Ovary (tissue), 9 donors: Measurements from ENCODE around the gene GRID2IP. TPM values are rescaled to one million over a fixed set of nuclear protein-coding genes. Genes with fewer than 3 reads are reported as not detected.
"Not testable (repeated sequence)": the region's sequence is repeated elsewhere in the genome, so short reads cannot be mapped to it uniquely, and the experiment has no call there.

Source experiments
- DNase-seq, 5 donors: peaks; one replicate each; pipeline ENCODE4 v3.0.0-alpha.2; 2019 to 2020
- H3K27ac ChIP-seq, 2 donors: fragments of 200-600 bp; one replicate each; pipeline versions ENCODE4 v1.5.1 to v1.8.0; 2019 to 2022
- H3K27me3 ChIP-seq: fragments of 200-600 bp; one replicate; pipeline ENCODE4 v1.8.0; 2022
- H3K36me3 ChIP-seq: fragments of 200-600 bp; sonication (generic); one replicate; pipeline ENCODE4 v1.5.1; 2019
- H3K4me1 ChIP-seq: one replicate; pipeline ENCODE4 v1.8.1; 2013; ENCODE audit warnings: mild to moderate bottlenecking, moderate library complexity; ENCODE audit not compliant: insufficient read depth
- H3K4me3 ChIP-seq: fragments of 200-600 bp; sonication (generic); one replicate; pipeline ENCODE4 v1.5.1; 2017
- H3K9me3 ChIP-seq, 2 donors: fragments of 200-600 bp in 1 of 2; sonication (generic) in 1 of 2; one replicate each; pipeline versions ENCODE4 v1.5.1 to v1.8.1; 2013 to 2019; ENCODE audit warnings: mild to moderate bottlenecking in 1 of 2, moderate library complexity in 1 of 2
- EP300 ChIP-seq: sonication (generic); formaldehyde crosslinking; IDR thresholded peaks from one replicate; pipeline ENCODE4 v1.6.1; 2017; ENCODE audit warnings: antibody characterized with exemption
- POLR2A ChIP-seq: fragments of 450-650 bp; IDR thresholded peaks from one replicate; pipeline ENCODE4 v1.6.1; 2017; ENCODE audit warnings: antibody characterized with exemption, mild to moderate bottlenecking, moderate library complexity
- WGBS, 3 donors: extraction: QIAGEN DNeasy Blood & Tissue Kit in 1 of 3; methylation state at CpG; one replicate each; pipeline versions ENCODE4 v1.1.5 to v1.1.7; 2013 to 2017; 5-methylcytosine and 5-hydroxymethylcytosine counted together
- intact Hi-C, 4 donors: fragments of 100-400 bp; cut with DNase I; formaldehyde crosslinking; loops; one replicate each; pipeline versions ENCODE4 v1.11.0 to v1.15.1; 2022 to 2023
- polyA plus RNA-seq, 2 donors: library from polyadenylated mRNA; stranded (reverse); fragments of 200-250 nt in 1 of 2; fragments of 350-450 nt in 1 of 2; fragmentation: Illumina TruSeq in 1 of 2; extraction: RNeasy Lipid Tissue Mini Kit (QIAGEN cat#74804) in 1 of 2; gene quantifications; one replicate each; pipeline ENCODE4 v1.2.3, GENCODE V29; 2013 to 2014
- total RNA-seq, 7 donors: library from RNA; depleted of rRNA in 2 of 7; stranded (reverse); fragments of >200 nt in 2 of 7; fragmentation: NEBNext Ultra II Directional in 3 of 7; extraction: Animal tissue kit (Norgen Biotek cat#: 25700) in 3 of 7; gene quantifications; one replicate each; pipeline versions ENCODE4 v1.1.0 to v1.2.4, GENCODE V29; 2016 to 2023
- TF ChIP-seq, protein P1 (sequence below), 3 donors: fragments of 450-650 bp in 2 of 3; fragments of 200-600 bp in 1 of 3; IDR thresholded peaks; one replicate each; pipeline versions ENCODE4 v1.5.1 to v1.8.0; 2016 to 2022; ENCODE audit warnings: antibody characterized with exemption in 3 of 3, mild to moderate bottlenecking in 1 of 3
- donor health status: DM: no; HTN: no; CAD: no; lungs with moderate emphysema.
- donor health status: DM: no; HTN: no; CAD: no.
- donor health status: Bipolar disorder and iron deficiency.
- donor health status: DM: yes; HTN: yes; CAD: no.
- donor health status: DM: no; HTN: no; CAD: no.
- donor health status: DM: yes; HTN: yes; CAD: no.

The GRID2IP gene
- total and polyA plus RNA-seq, 9 donors: 0.07 to 0.51 (median 0.39) TPM; not detected in 1

DNA sequence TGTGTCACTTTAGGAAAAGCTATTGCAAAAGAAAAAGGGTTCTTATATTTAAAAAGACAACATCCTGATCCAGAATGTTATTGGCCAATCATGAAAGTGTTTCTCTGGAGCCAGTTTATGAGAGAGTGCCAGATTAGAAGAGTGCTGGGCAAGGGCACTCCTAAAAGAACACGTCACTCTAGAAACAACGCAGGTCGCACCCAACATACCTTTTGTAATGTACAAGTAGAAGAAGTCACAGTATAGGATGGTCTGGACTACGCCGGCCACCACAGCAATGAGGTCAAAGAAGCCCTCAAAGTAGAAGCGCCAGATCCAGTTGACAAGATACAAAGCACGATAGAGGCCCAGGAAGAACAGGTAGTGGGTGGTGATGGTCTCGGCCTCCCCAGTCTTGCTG is 85.4 kb downstream of the GRID2IP start:
- Histone ChIP-seq H3K36me3 (peaks cover 3% of the 10 kb centered on the region), H3K9me3 (no peaks in the 10 kb centered on the region), H3K4me1 (no peaks in the 10 kb centered on the region), H3K27me3 (no peaks in the 10 kb centered on the region), H3K4me3 (no peak overlapping the region), H3K27ac (no peak overlapping the region)
- no peak for TF ChIP-seq POLR2A
- TF ChIP-seq EP300: no peak
- TF ChIP-seq, protein P1, sequence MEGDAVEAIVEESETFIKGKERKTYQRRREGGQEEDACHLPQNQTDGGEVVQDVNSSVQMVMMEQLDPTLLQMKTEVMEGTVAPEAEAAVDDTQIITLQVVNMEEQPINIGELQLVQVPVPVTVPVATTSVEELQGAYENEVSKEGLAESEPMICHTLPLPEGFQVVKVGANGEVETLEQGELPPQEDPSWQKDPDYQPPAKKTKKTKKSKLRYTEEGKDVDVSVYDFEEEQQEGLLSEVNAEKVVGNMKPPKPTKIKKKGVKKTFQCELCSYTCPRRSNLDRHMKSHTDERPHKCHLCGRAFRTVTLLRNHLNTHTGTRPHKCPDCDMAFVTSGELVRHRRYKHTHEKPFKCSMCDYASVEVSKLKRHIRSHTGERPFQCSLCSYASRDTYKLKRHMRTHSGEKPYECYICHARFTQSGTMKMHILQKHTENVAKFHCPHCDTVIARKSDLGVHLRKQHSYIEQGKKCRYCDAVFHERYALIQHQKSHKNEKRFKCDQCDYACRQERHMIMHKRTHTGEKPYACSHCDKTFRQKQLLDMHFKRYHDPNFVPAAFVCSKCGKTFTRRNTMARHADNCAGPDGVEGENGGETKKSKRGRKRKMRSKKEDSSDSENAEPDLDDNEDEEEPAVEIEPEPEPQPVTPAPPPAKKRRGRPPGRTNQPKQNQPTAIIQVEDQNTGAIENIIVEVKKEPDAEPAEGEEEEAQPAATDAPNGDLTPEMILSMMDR (IDR thresholded peaks at IDR 0.05): no peak
- intact Hi-C loops: no loop called here
- DNase-seq: no peak
- 96% methylated on average over 8 of the region's 8 CpGs for WGBS, 3 donors

DNA sequence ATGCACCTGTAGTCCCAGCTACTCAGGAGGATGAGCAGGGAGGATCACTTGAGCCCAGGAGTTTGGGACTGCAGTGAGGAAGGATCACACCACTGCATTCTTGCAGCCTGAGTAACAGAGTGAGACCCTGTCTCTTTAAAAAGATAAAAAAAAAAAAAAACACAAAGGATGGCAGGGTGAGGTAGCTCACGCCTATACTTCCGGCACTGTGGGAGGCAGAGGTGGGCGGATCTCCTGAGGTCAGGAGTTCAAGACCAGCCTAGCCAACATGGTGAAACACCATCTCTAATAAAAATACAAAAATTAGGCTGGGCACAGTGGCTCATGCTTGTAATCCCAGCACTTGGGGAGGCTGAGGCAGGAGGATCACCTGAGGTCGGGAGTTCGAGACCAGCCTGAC is 87.7 kb downstream of the GRID2IP start:
- H3K27ac ChIP-seq, H3K36me3 ChIP-seq: not testable (repeated sequence)

DNA sequence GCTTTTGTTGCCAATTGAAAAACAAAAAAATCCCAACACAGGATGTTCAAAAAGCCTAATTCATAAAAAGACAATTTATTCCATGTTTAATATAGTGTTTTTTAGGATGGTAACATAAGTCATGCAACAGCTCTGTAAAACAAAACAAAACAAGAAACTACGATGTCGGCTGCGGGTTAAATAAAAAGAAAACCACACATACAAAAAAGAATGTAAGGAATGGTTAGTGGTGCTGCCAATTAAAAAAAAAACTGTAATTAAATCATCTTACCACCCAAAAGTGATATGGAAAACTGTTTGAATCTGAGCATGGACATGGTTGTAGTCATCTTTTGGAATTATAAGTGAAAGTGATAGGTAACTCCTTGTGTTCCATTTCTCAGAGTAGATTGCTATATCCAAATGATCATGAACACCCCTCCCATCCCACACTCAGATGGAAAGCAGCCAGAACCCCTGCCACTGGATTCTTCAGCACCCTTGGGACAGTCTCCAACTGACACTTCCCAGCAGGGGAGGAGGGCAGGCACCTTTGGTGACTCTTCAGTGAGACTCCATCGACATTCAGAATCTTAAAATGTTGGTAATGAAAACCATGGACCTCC is 89.2 kb downstream of the GRID2IP start:
- H3K36me3 ChIP-seq: no peaks in the 10 kb centered on the region

More for the DNA sequence above, 87.7 kb downstream of the GRID2IP start:
- H3K4me1 ChIP-seq, intact Hi-C loops, H3K9me3 ChIP-seq, H3K27me3 ChIP-seq, DNase-seq, H3K4me3 ChIP-seq: not testable (repeated sequence)
- WGBS, 3 donors: 72 to 76% (median 75%) methylated on average over 5 of the region's 5 CpGs

DNA sequence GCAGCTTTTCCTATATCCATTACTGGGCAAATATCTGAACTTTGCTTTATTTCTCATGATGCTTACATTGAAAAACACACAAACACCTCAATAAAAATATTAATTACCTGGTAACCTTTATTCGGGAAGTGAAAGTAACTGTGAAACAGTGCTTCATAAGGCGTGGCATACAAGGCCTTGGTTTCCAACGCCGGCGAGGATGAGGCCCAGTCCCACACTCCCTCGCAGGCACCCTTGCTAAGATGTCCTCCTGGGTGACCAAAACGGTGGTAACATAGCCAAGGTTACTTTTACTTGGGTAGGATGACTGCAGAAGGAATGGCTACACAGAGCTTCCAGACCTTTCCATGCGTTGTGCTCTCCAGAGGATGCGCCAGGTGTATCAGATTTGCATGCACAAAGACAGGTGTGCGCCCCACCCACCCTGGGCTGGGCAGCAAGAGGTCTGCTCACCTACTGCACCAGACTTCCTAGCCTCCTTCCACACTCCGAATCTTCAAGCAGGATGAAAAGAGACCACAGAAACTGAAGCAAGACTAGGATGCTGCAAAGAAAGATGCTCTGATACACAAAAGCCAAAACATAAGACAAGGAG is 90.2 kb downstream of the GRID2IP start:
- Histone ChIP-seq H3K36me3 (no peaks in the 10 kb centered on the region), H3K9me3 (no peaks in the 10 kb centered on the region), H3K27ac (no peak overlapping the region), H3K27me3 (no peaks in the 10 kb centered on the region), H3K4me1 (no peaks in the 10 kb centered on the region), H3K4me3 (no peak overlapping the region)
- 86 to 91% (median 88%) methylated on average over 11 of the region's 11 CpGs for WGBS, 3 donors
- intact Hi-C loops: no loop called here
- TF ChIP-seq POLR2A (no peak), EP300 (no peak)
- TF ChIP-seq, protein P1 (IDR thresholded peaks at IDR 0.05): no peak
- DNase-seq: no peak

More for the DNA sequence above, 89.2 kb downstream of the GRID2IP start:
- H3K9me3 ChIP-seq: no peaks in the 10 kb centered on the region
- no peak overlapping the region for H3K4me3 ChIP-seq
- H3K27ac ChIP-seq: no peak overlapping the region
- TF ChIP-seq, protein P1 (IDR thresholded peaks at IDR 0.05): no peak
- TF ChIP-seq EP300: no peak
- no peak for TF ChIP-seq POLR2A
- no peak for DNase-seq
- intact Hi-C loops: no loop called here
- H3K4me1 ChIP-seq: no peaks in the 10 kb centered on the region
- H3K27me3 ChIP-seq: no peaks in the 10 kb centered on the region
- WGBS, 3 donors: 38 to 66% (median 51%) methylated on average over 4 of the region's 4 CpGs

DNA sequence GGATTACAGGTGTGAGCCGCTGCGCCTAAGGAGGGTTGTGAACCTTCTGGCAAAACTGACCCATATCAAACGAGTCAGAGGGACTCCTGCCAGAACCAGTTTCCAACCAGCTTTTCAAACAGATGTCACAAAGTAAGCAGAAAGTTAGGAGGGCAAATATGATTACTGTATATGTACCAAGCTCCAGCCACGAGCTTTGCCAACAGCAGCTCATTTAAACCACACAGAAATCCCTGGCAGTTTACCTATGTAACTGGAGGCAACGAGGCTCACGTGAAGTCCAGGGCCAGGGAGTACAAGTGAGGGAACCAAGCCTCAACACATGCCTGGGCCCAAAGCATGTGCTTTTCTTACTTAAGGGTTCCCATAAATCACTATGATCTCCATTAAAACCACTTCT is 91.0 kb downstream of the GRID2IP start:
- 66 to 74% (median 73%) methylated on average over 6 of the region's 6 CpGs for WGBS, 3 donors
- no peaks in the 10 kb centered on the region for H3K4me1 ChIP-seq
- no peaks in the 10 kb centered on the region for H3K9me3 ChIP-seq
- H3K27ac ChIP-seq: no peak overlapping the region
- intact Hi-C loops: no loop called here
- H3K27me3 ChIP-seq: no peaks in the 10 kb centered on the region
- no peak for DNase-seq
- H3K4me3 ChIP-seq: no peak overlapping the region
- no peaks in the 10 kb centered on the region for H3K36me3 ChIP-seq
- TF ChIP-seq, protein P1 (IDR thresholded peaks at IDR 0.05): no peak
- TF ChIP-seq POLR2A (no peak), EP300 (no peak)

DNA sequence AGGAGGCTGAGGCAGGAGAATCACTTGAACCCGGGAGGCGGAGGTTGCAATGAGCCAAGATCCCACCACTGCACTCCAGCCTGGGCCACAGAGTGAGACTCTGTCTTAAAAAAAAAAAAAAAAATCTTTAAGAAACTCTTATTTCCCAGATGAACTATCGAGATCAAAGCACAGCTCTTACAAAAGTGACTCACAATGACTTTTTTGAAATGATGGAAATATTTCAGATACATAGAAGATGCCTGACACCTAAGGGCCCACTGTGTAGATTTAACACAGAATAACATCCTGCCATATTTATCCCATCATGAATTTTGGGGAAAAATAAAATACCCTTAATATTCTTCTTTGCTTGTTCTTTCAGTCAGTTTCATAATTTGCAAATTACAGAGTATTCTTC is 92.6 kb downstream of the GRID2IP start:
- H3K4me1 ChIP-seq, H3K4me3 ChIP-seq, H3K27me3 ChIP-seq, H3K9me3 ChIP-seq, DNase-seq, H3K27ac ChIP-seq, intact Hi-C loops, H3K36me3 ChIP-seq: not testable (repeated sequence)
- WGBS, 3 donors: 78 to 87% (median 83%) methylated on average over 3 of the region's 3 CpGs
